ENCODE results near the gene ZSWIM5. TPM values are rescaled to one million over a fixed set of nuclear protein-coding genes. Genes with fewer than 3 reads are reported as not detected.

ZSWIM5 gene
- total and polyA plus RNA-seq, 2 of the 8 experiments (the other 6 are each of a cell fraction or from before 2014, with no cell fraction given): 2.5 to 3.9 TPM

- no peak overlapping the region for H2BK120ac ChIP-seq (replicated peaks; ENCODE audit: low read depth, low read length)
- no peak overlapping the region for H4K5ac ChIP-seq (ENCODE audit: insufficient read length, low read depth, low read length)
- no peaks in the 10 kb centered on the region for H3K9me3 ChIP-seq (ENCODE audit: insufficient read depth in 2 of 2, low read depth in 1 of 2, low read length in 1 of 2)
- H3K23ac ChIP-seq (ENCODE audit: insufficient read length): no peak overlapping the region
- no peak overlapping the region for H4K91ac ChIP-seq (replicated peaks; ENCODE audit: insufficient read length, low read length)
- no peak overlapping the region for H2BK5ac ChIP-seq (ENCODE audit: low read depth, low read length)
- no peak overlapping the region for H3K56ac ChIP-seq (replicated peaks; ENCODE audit: insufficient read length, low read depth, low read length)
- no peak overlapping the region for H2BK20ac ChIP-seq (ENCODE audit: low read length)
- DNase-seq (ENCODE audit: low read depth in 1 of 2, low spot score in 2 of 2): no peak
- no peak overlapping the region for H4K8ac ChIP-seq (ENCODE audit: extremely low read depth, insufficient read depth, low read length)
- no peak overlapping the region for H2BK12ac ChIP-seq (ENCODE audit: low read depth, low read length)
- no peaks in the 10 kb centered on the region; the same call in 1 of the 2 replicates for H3K23me2 ChIP-seq (ENCODE audit: low read depth, low read length)
- ChIA-PET CTCF (ENCODE audit: partially characterized antibody) (interaction anchor here (1.7 kb wide), 1 partner anchor 198 kb away, joined by 5 read pairs; no protein-coding TSS in a partner anchor), POLR2A (ENCODE audit: partially characterized antibody) (no interaction called here)
- no peak overlapping the region for H3K4ac ChIP-seq (replicated peaks; ENCODE audit: insufficient read length, low read depth, low read length)
- no peak overlapping the region for H2AK5ac ChIP-seq (ENCODE audit: low read depth, low read length)
- H2AFZ ChIP-seq (ENCODE audit: low read length): no peak overlapping the region
- H3K27me3 ChIP-seq (replicated peaks in 1 of 4; ENCODE audit: control insufficient read depth in 3 of 4, extremely low read depth in 1 of 4, insufficient read depth in 3 of 4, low read length in 3 of 4): no peaks in the 10 kb centered on the region
- H3K4me2 ChIP-seq (ENCODE audit: insufficient read depth in 1 of 2, low read depth in 2 of 2, low read length in 2 of 2): no peak overlapping the region
- no peaks in the 10 kb centered on the region for H3K36me3 ChIP-seq (ENCODE audit: control insufficient read depth in 2 of 4, insufficient read depth in 4 of 4, low read length in 3 of 4)
- no peak overlapping the region for H3K14ac ChIP-seq (ENCODE audit: insufficient read length)
- H3K79me1 ChIP-seq (ENCODE audit: low read depth, low read length): no peaks in the 10 kb centered on the region
- FAIRE-seq: no peak
- H2BK15ac ChIP-seq (ENCODE audit: low read length): no peak overlapping the region
- H3K4me3 ChIP-seq (ENCODE audit: extremely low read depth in 1 of 4, insufficient read depth in 2 of 4, low read depth in 3 of 4, low read length in 4 of 4): no peak overlapping the region
- H4K20me1 ChIP-seq (replicated peaks in 1 of 2; ENCODE audit: control insufficient read depth in 1 of 2, insufficient read depth in 2 of 2, low read length in 2 of 2): no peaks in the 10 kb centered on the region
- no peak overlapping the region for H3K18ac ChIP-seq (ENCODE audit: extremely low read depth, low read length)
- H3K9ac ChIP-seq (replicated peaks in 1 of 4; ENCODE audit: extremely low read depth in 1 of 4, low read depth in 3 of 4, low read length in 3 of 4): no peak overlapping the region
- H3K27ac ChIP-seq (ENCODE audit: low read depth, low read length): no peak overlapping the region
- H3K4me1 ChIP-seq (replicated peaks in 1 of 4; ENCODE audit: control insufficient read depth in 3 of 4, insufficient read depth in 4 of 4, low read length in 3 of 4): no peaks in the 10 kb centered on the region
- H3K79me2 ChIP-seq (ENCODE audit: control insufficient read depth in 1 of 2, insufficient read depth in 2 of 2, low read length in 2 of 2): no peaks in the 10 kb centered on the region
- no peak for TF ChIP-seq SAP30 (IDR thresholded peaks at IDR 0.05; ENCODE audit: insufficient read depth, insufficient replicate concordance, low read length)
- no peak for TF ChIP-seq KDM5A (IDR thresholded peaks at IDR 0.05; ENCODE audit: low read length)
- no peak for TF ChIP-seq BACH1 (IDR thresholded peaks at IDR 0.05; ENCODE audit: low read length)
- TF ChIP-seq JUN (IDR thresholded peaks at IDR 0.05; ENCODE audit: low read depth, low read length): no peak
- no peak for TF ChIP-seq KDM4A (IDR thresholded peaks at IDR 0.05; ENCODE audit: low read depth, low read length, severe bottlenecking)
- TF ChIP-seq RAD21 (IDR thresholded peaks at IDR 0.05 in 1 of 2, conservative IDR thresholded peaks at IDR 0.05 in 1 of 2; ENCODE audit: low read depth in 2 of 2, low read length in 2 of 2): no peak
- TF ChIP-seq CBX5 (IDR thresholded peaks at IDR 0.05; ENCODE audit: low read depth, low read length): no peak
- no peak for TF ChIP-seq PHF8 (conservative IDR thresholded peaks at IDR 0.05; ENCODE audit: low read depth, low read length)
- TF ChIP-seq SIRT6 (IDR thresholded peaks at IDR 0.05; ENCODE audit: low read length): no peak
- no peak for TF ChIP-seq MAX (IDR thresholded peaks at IDR 0.05)
- no peak for TF ChIP-seq ATF2 (IDR thresholded peaks at IDR 0.05; ENCODE audit: low read length)
- TF ChIP-seq E2F6 (IDR thresholded peaks at IDR 0.05): no peak
- no peak for TF ChIP-seq RFX5 (IDR thresholded peaks at IDR 0.05; ENCODE audit: borderline replicate concordance, low read depth, low read length)
Observed at GRCh38 chr1:45216861-45217260, 10.5 kb upstream of the ZSWIM5 start.
